Measurements from ENCODE around the gene HTR4.
"Not testable (repeated sequence)": the region's sequence is repeated elsewhere in the genome, so short reads cannot be mapped to it uniquely, and the experiment has no call there.

- TF ChIP-seq, protein P1, sequence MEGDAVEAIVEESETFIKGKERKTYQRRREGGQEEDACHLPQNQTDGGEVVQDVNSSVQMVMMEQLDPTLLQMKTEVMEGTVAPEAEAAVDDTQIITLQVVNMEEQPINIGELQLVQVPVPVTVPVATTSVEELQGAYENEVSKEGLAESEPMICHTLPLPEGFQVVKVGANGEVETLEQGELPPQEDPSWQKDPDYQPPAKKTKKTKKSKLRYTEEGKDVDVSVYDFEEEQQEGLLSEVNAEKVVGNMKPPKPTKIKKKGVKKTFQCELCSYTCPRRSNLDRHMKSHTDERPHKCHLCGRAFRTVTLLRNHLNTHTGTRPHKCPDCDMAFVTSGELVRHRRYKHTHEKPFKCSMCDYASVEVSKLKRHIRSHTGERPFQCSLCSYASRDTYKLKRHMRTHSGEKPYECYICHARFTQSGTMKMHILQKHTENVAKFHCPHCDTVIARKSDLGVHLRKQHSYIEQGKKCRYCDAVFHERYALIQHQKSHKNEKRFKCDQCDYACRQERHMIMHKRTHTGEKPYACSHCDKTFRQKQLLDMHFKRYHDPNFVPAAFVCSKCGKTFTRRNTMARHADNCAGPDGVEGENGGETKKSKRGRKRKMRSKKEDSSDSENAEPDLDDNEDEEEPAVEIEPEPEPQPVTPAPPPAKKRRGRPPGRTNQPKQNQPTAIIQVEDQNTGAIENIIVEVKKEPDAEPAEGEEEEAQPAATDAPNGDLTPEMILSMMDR (conservative IDR thresholded peaks at IDR 0.05; ENCODE audit: low read depth, low read length): not testable (repeated sequence)
- not testable (repeated sequence) for TF ChIP-seq EZH2 (IDR thresholded peaks at IDR 0.05; ENCODE audit: borderline replicate concordance, low read depth, low read length, poor library complexity, severe bottlenecking)
Measured at GRCh38 chr5:148673704-148674103, 19.4 kb upstream of the HTR4 start.
